Renal pelvis (tissue), 4 donors: ENCODE measurements around the gene VASN. TPM values are rescaled to one million over a fixed set of nuclear protein-coding genes. Genes with fewer than 3 reads are reported as not detected.

Experiments
- DNase-seq: peaks from one replicate; pipeline ENCODE4 v3.0.0-alpha.2; 2013
- polyA plus RNA-seq, 3 donors: library from polyadenylated mRNA; unstranded; fragments of 120-200 nt; gene quantifications; one replicate each; pipeline ENCODE4 v1.2.1, GENCODE V29; 2013; ENCODE audit not compliant: insufficient read length in 3 of 3

Gene VASN
- polyA plus RNA-seq, 3 donors: 53.6 to 74.6 (median 67.2) TPM

DNA sequence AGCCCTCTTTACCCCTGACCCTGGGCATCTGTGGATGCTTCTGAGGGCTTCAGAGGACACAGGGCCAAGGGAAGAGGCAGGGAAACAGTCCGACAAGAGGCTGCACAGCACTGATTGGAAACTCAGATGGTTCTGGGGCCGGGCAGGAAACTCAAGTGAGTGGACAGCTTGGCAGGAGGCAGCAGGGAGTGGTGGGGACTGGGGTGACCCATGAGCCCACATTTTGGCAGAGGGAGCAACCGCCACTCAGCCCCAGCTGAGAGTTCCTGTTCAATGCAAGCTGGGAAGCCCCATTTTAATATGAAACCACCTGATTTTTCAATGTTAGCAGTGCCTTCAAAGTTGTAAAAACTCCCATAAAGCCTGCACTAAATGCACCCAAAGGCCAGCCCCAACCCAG is 1.5 kb upstream of the VASN start:
- DNase-seq: no peak

DNA sequence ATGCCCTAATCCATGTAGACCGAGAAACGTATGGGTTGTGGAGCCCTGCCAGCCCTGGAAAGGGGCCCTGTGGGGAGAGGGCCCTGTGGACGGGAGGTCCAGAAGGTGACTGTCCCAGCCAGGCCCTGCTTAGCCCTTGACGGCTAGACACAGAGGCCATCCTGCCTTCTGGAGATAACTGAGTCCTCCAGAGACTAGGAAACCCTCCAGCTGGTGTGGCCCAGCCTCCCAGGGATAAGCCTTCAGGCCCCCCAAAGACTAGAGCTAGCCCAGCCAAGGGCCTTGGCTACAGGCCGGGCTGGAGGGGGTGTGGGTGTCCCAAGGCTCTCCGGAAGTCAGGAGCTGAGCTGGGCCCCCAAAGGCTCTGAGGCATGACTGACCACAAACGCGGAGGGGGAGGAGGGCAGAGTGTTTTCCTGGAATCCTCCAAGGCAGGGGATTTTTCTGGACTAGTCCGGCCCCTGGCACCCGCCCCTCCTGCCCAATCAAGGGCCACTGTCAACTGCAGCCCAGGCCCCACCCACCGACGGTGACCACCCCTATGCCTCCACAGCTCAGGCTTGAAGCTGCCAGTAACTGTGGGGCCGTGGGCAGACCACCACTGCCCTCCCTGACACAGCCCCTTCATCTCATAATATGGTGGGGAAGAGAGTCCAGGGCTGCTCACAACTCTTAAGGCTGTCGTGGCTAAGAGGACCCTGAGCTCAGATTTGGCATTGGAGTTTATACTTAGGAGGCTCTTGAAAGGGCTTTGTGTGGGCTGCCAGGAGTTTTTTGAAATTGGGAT is 885 bp upstream of the VASN start:
- no peak for DNase-seq

DNA sequence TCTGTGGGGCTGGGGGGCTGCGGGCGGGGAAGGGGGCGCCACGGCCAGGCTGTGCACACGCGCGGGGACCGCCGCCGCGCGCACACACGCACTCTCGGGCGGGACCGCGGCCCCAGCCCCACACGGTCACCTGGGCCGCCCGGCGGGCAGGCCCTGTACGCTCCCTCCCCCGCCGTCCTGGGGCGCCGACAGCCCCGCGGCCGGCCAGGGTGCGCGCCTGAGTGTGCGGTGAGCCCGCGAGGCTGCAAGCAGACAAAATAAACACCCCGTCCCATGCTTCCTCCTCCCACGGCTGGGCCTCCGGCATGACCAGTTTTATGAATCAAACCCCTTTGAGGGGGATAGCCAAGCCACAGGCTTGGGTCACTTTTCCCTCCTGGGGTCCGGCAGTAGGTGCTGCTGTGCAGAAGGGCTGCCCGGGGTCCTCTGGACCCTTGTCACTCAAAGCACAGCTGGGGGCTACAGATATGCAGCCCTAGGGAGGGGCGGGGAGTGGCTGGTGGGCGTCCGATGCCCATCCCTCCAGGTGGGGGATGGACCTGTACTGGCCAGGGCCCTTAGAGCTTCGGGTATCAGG is 441 bp downstream of the VASN start:
- DNase-seq: no peak

DNA sequence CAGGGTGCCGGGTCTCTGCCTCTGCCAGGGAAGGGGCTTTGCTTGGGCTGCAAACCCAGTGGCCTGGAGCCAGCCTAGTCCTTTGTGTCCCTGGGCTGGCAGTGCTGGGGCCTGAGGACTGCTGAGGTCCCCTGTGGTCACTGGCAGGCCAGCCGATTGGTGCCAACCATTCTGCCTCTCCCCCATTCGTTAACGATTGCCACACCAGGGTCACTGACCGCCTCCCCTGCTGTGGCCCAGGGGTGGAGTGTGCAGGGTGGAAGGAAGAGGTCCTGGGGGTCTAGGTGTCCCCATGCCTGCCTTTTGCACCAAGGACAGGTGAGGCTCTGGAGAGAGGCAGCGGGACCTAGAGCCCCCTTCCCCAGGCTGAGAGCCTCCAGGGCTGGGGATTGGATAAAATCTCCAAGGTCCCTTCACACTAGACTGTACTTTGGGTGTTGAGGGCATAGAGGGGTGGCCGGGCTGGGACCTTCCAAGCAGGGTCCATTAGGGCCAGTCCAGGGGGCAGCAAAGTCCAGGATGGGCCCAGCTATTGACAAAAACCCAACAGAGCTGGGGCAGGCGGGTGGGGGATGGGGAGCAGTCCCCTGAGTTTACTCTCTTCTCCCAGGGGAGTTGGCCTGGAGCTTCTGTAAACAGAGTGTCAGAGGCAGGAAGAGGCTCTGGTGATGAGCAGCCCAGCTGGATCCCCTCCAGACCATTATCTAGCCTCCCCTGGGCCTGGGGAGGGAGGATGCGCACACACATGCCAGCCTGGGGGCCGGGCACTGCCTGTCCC is 1.1 kb downstream of the VASN start:
- no peak for DNase-seq

DNA sequence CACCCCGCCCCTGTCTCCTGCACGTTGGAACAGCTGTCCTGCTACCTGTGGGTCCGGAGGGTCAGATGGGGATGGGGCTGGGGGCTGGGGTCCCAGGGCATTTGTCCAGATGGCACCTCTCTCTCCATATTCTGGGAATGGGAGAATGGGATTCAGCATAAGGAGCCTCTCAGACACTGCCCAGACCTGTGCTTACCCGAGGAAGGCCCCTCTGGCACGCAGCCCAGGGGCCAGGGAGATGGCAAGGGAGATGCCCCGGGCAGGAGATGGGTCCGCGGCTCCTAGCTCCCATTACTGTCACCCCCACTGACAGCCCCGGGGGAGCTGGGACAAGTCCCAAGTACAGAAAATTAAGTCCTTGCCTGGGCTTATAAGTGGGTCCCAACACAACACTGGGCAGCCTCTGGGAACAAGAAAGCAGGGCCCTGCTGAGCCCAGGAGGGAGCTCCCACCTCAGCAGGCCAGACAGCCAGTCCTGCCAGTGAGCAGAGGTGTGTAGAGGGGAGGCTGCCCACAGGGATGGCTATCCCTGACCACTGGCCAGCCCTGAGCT is 1.8 kb downstream of the VASN start:
- no peak for DNase-seq

DNA sequence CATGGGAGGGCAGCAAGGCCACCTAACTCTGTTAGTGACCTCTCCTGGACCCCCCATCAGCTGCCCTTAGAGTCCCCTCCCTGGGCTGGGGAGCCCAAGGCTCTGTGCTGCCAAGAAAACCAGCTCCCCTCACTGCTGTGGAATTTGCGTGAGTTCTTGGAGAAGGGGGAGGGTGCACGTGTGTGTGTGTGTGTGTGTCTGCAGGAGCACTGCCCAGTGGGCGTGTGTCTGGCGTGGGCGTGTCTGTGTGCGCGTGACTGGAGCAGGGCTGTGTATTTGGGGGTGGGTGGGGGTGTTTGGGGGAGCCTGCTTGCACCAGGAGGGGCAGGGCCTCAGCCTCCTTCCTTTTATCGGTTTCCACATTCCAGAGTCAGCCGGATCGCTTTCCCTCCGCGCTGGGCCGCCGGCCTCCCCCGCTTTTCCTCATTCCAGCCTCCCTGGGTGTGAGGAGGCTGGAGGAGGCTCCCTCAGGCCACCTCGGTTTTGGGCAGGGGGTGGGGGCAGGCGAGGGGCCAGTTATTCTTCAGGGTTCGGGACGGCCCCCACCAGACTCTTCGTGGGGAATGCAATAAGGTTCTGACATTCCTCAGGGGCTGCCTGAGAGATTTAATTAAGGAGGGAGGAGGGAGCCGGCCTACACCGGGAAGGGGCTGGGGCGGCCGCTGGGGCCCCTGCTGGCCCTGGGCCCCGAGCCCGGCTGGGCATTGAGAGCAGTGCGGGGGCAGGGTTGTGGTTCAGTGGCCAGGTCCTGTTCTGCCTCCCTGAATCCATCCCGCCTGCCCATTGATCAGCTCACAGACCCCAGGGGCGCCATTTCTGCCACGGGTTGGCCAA is 2.5 kb downstream of the VASN start:
- peak; percentile 89 for DNase-seq

DNA sequence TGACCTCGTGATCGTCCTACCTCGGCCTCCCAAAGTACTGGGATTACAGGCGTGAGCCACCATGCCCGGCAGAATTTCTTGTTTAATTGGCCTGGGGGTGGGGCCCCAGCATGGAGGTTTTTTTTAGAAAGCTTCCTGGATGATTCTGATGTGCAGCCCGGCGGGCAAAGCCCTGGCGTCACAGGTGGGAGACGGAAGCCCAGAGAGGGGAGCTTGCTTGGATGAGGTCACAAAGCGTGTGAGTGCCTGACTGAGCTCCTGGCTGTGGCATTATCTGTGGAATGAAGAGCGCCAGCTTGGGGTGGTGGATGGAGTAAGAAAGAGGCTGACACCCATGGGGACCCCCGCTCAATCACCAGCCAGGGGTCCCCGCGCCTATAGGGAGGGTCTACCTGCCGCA is 4.1 kb downstream of the VASN start:
- DNase-seq: no peak

DNA sequence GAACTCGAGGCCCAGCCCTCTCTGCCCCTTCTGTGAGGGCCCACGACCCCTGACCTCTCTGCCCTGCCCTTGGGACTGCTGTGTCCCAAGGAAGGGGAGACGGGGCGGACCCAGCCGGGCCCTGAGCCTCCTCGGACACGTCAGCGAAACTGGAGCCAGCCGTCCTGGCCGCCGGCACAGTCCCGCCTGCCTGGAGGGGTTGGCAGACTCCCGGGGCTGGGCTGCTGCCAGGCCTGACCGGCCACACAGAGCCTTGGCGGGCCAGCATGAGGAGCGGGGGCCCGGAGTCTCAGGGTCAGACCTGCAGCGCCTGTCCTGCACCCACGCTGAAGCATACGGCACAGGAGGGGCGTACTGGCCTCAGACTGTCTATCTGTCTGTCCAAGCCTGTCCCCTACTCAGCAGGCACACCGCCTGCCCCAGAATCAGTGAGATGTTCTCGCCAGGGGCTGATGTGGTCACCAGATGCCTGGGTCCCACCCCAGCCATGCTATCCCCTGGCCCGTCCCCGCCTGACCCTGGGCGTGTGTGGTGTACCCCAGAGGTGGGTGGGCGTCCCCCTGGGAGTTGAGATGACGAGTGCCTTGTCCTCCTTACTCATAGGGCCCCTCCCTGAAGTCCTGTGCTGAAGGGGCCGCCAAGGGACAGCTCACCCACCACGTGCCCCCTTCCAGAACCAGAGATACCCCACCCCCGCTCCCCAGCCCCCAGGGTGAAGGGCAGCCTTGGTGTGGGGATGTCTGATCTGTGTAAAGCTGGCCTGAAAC is 4.7 kb downstream of the VASN start:
- no peak for DNase-seq

DNA sequence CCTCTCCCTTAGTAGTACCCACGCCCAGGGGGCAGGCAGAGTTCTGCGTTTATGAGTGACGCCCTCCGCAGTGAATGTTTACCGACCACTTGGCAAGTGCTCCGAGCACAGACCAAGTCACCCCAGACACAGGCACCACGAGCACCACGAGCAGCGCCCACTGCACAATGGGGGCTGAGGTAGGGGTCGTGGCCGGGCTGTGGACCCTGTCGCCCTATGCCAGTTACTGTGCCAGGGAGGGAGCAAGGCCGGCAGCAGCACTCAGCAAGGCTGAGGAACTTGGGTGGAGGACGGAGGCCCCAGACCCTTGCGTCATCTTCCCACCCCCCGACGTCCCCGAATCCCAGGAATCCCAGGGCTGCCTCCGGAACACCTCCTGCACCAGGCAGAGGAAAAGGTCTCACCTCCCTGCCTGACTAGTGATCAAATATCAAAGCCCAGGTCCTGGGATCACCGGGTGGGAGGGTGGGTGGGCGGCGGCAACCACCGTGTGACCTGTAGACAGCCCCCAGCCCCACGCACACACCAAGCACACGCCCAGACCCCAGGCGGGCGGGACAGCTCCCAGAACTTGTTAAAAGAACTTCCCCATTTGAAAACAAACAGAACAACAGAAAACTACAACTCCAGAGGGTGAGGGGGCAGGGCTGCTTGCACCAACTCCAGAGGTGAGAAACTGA is 5.4 kb downstream of the VASN start:
- DNase-seq: no peak

DNA sequence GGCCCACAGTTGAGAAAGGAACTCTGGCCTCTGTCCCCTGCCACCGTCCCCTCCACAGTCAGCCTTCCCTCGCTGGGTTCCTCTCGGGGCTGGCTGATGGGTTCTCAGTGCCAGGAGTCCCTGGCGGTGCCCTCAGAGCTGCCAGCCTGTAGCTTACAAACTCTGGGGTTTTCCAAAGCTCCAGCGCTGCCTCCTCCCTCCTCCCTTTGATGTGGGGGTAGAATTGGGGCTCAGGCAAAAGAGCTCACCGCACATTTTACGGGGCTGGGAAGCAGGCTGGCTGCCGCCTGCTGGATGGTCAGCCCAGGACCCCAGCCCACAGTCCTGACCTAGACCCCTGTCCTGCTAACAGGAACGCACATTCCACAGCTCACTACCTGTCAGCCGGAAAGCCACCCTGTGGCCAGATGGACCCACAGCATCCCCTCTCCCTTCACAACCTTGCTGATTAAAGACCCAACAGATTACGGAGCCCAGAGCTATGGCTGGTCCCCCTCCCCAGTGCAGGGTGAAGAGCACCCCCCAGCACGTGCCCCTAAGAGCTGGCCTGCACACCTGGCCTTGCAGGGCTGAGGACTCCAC is 6.0 kb downstream of the VASN start:
- no peak for DNase-seq

DNA sequence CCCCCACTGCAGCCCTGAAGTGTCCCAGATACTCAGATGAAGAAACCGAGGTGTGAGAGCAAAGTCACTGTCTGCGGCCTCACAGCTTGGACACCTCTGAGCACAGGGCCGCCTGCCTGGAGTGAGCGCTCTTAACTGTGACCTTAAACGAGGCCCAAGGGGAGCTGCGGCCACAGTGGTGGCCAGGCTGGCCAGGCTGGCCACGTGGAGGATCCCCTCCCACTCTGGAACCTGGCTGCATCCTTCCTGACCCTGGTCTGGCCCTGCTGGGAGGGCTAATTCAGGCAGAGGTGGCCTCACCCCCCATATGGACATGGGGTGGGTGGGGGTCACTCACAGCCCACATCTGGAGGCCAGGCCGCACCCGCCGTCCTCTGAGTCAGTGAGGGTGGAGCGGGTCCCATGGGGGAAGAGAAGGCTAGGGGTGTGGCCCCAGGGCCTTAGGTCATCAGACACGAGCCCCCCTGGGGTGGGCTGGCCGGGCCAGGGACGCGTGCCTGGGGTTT is 6.6 kb downstream of the VASN start:
- no peak for DNase-seq

DNA sequence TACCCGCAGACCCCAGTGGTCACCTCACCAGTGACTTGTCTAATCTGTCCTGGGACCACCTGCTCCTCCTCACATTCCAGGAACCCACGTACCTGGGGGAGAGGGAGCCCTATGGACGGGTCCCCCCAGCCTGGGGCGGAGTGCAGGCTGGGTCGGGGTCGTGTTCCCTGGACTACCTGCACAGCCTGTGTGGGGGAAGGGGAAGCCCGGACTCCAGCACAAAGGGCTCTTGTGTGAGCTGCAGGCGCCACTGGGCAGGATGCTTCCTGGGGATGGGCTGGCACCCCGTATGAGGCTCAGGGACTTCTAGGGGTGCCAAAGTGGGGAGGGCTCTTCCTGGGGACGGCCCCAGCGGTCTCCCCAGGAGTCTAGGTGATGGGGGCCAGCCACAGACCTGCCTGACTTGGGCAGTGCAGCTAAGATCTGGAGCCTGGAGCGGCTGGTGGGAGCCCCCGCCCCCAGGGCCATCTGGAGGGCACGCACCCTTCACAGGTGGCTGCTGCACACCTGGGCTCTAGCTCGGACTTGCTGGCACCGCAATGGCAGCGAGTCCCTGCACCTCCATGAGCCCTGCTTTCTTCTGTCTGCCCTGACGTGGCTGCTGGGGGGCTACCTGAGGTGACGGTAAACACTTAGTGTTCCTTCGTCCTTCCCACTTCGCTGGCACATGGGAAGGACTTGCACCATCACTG is 7.5 kb downstream of the VASN start:
- DNase-seq: no peak

DNA sequence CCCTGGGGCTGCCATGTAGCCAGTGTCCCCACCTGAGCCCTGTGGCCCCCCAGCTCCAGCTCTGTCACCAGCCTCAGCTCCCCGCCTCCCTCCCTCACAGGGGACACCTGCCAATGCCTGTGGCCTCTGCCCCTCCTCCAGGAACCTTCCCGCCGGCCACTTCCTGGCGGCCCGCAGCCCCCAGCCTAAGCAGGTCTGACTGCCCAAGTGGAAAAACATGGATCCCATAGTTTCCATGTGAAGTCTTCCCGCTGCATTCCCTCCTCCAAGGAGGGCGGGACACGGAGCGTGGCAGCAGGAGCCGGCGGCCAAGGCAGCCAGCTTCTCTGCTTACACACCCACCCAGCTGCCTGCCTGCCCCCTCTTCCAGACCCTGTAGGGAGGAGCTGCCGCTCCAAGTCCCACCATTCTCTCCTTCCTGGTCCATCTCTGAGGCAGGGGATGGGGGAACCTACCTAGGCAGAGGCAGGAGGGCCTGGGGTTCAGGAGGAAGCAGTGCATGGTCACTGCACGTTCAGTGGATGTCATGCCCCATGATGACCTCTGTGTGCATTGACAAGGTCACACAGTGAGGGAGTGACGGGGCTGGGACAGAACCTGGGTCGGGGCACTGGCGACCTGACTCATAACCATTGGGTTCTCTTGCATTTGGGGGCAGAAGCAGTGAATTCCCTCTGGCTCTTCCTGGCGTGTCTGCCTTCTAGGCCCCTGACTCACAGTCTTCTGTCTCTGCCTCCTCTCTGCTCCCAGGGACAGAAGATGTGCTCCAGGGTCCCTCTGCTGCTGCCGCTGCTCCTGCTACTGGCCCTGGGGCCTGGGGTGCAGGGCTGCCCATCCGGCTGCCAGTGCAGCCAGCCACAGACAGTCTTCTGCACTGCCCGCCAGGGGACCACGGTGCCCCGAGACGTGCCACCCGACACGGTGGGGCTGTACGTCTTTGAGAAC is 8.7 kb downstream of the VASN start:
- no peak for DNase-seq

DNA sequence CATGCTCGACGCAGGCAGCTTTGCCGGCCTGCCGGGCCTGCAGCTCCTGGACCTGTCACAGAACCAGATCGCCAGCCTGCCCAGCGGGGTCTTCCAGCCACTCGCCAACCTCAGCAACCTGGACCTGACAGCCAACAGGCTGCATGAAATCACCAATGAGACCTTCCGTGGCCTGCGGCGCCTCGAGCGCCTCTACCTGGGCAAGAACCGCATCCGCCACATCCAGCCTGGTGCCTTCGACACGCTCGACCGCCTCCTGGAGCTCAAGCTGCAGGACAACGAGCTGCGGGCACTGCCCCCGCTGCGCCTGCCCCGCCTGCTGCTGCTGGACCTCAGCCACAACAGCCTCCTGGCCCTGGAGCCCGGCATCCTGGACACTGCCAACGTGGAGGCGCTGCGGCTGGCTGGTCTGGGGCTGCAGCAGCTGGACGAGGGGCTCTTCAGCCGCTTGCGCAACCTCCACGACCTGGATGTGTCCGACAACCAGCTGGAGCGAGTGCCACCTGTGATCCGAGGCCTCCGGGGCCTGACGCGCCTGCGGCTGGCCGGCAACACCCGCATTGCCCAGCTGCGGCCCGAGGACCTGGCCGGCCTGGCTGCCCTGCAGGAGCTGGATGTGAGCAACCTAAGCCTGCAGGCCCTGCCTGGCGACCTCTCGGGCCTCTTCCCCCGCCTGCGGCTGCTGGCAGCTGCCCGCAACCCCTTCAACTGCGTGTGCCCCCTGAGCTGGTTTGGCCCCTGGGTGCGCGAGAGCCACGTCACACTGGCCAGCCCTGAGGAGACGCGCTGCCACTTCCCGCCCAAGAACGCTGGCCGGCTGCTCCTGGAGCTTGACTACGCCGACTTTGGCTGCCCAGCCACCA is 9.7 kb downstream of the VASN start:
- no peak for DNase-seq

DNA sequence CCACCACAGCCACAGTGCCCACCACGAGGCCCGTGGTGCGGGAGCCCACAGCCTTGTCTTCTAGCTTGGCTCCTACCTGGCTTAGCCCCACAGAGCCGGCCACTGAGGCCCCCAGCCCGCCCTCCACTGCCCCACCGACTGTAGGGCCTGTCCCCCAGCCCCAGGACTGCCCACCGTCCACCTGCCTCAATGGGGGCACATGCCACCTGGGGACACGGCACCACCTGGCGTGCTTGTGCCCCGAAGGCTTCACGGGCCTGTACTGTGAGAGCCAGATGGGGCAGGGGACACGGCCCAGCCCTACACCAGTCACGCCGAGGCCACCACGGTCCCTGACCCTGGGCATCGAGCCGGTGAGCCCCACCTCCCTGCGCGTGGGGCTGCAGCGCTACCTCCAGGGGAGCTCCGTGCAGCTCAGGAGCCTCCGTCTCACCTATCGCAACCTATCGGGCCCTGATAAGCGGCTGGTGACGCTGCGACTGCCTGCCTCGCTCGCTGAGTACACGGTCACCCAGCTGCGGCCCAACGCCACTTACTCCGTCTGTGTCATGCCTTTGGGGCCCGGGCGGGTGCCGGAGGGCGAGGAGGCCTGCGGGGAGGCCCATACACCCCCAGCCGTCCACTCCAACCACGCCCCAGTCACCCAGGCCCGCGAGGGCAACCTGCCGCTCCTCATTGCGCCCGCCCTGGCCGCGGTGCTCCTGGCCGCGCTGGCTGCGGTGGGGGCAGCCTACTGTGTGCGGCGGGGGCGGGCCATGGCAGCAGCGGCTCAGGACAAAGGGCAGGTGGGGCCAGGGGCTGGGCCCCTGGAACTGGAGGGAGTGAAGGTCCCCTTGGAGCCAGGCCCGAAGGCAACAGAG is 10.5 kb downstream of the VASN start:
- no peak for DNase-seq

DNA sequence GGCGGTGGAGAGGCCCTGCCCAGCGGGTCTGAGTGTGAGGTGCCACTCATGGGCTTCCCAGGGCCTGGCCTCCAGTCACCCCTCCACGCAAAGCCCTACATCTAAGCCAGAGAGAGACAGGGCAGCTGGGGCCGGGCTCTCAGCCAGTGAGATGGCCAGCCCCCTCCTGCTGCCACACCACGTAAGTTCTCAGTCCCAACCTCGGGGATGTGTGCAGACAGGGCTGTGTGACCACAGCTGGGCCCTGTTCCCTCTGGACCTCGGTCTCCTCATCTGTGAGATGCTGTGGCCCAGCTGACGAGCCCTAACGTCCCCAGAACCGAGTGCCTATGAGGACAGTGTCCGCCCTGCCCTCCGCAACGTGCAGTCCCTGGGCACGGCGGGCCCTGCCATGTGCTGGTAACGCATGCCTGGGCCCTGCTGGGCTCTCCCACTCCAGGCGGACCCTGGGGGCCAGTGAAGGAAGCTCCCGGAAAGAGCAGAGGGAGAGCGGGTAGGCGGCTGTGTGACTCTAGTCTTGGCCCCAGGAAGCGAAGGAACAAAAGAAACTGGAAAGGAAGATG is 11.2 kb downstream of the VASN start:
- DNase-seq: no peak
